Endometrial microvascular endothelial cells (primary cell): ENCODE measurements around the gene SELE. TPM values are rescaled to one million over a fixed set of nuclear protein-coding genes. Genes with fewer than 3 reads are reported as not detected.
"Not testable (repeated sequence)": the region's sequence is repeated elsewhere in the genome, so short reads cannot be mapped to it uniquely, and the experiment has no call there.

ENCODE experiments used
- in situ Hi-C: cut with HindIII; loops from 2 replicates; pipeline ENCODE4 v1.10.0; 2017; ENCODE audit warnings: low sequenced_read_pairs, low pct_unique_long_range_greater_than_20kb; ENCODE audit errors: inconsistent ontology term
- total RNA-seq: library from RNA; depleted of rRNA; stranded (reverse); fragments of >200 nt; gene quantifications from one replicate; pipeline ENCODE4 v1.2.3, GENCODE V29; 2015; ENCODE audit errors: inconsistent ontology term

SELE gene
- total RNA-seq, 1 donor from 2014 or later, result 5.9 TPM

DNA sequence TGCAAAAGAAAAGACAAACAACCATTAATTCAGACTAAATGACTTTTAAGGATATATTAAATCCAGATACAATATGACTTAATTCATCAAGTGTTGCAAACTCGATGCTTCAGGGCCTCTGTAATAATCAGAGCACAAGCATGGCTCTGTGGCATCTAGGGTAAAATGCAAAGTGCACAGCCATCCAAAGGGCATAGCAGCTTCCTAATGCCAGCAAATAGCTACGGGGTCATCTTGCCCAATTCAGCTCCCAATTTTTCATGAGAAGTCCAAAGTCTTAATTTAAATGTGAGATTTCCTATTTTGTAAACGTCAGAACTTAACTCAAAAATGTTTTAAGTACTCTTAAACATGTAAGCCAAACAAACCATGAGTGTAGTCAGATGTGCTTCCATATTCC, 7.9 kb downstream of the SELE start:
- in situ Hi-C loops, result no loop called here

DNA sequence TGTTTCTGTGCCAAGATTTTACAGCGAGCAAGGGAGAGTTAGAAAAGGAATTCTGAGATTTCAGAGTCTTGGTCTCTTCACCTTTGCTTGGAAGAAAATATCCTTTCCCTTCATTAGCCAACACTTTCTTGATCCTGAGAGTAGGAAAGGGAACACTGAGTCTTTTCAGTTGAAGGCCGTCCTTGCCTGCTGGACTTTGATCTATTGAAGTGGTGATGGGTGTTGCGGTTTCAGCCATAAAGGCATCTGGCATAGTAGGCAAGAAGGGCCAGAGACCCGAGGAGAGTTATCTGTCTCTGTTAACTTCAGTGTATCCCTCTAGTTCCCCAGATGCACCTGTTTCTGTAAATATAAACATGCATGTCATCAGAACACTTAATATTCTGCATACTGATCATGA, 9.7 kb downstream of the SELE start:
- in situ Hi-C loops, result no loop called here

DNA sequence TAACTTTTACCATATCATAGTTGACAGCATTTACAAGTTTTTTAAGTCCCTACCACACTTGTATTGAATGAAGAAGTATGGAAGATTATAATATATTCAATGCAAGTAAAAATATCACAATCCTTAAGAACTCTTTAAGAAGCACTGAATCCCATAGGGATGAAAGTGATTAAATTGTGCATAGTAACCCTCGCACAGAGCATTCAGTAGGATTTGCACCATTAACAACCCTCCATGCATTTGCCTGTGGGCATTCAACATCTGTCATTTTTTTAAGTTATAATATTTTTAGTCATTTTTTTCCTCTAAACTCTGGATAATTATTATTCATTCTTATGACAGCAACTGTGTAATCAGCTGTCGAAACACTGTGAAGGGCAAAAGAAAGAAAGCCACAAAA, 10.1 kb downstream of the SELE start:
- in situ Hi-C loops, result no loop called here

DNA sequence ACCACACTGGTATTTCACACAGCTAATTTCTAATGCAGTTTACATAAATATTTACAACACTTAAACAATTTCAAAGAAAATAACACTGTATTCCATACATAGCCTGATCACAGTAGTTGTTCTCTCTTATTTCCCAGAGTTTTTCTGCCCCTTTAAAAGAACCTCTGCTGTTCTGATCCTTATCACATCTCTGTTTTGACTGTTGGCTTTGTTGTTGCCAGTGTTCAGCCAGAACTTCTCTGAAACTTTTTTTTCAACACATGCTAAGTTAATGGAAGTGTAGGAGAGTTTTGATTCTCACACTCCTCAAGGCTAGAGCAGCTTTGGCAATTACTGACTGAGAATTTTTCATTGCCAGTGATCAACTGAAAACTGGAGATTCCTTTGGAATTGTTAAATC, 11.1 kb downstream of the SELE start:
- in situ Hi-C loops, result no loop called here

DNA sequence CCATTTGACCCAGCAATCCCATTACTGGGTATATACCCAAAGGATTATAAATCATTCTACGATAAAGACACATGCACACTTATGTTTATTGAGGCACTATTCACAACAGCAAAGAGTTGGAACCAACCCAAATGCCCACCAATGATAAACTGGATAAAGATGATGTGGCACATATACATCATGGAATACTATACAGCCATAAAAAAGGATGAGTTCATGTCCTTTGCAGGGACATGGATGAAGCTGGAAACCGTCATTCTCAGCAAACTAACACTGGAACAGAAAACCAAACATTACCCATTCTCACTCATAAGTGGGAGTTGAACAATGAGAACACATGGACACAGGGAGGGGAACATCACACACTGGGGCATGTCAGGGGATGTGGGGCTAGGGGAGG, 18.8 kb downstream of the SELE start:
- in situ Hi-C loops, result not testable (repeated sequence)

DNA sequence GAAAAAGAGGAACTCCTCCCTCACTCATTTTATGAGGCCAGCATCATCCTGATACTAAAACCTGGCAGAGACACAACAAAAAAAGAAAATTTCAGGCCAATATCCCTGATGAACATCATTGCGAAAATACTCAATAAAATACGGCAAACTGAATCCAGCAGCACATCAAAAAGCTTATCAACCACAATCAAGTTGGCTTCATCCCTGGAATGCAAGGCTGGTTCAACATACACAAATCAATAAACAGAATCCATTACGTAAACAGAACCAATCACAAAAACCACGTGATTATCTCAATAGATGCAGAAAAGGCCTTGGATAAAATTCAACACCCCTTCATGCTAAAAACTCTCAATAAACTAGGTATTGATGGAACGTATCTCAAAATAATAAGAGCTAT, 20.8 kb downstream of the SELE start:
- in situ Hi-C loops, result not testable (repeated sequence)

DNA sequence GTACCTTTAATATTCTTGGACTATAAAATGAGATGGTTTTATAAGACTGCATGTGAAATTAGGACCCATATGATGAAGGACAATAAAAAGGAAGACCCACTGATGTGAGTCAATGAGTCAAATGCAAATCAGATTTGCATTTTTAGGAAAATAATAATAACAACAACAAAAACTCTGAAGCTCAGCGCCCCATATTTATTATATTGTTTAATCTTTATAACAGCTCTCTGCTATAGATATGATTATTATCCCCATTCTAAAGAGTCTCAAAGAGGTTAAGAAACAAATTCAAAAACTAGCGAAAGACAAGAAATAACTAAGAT, 21.6 kb downstream of the SELE start:
- in situ Hi-C loops, result no loop called here

DNA sequence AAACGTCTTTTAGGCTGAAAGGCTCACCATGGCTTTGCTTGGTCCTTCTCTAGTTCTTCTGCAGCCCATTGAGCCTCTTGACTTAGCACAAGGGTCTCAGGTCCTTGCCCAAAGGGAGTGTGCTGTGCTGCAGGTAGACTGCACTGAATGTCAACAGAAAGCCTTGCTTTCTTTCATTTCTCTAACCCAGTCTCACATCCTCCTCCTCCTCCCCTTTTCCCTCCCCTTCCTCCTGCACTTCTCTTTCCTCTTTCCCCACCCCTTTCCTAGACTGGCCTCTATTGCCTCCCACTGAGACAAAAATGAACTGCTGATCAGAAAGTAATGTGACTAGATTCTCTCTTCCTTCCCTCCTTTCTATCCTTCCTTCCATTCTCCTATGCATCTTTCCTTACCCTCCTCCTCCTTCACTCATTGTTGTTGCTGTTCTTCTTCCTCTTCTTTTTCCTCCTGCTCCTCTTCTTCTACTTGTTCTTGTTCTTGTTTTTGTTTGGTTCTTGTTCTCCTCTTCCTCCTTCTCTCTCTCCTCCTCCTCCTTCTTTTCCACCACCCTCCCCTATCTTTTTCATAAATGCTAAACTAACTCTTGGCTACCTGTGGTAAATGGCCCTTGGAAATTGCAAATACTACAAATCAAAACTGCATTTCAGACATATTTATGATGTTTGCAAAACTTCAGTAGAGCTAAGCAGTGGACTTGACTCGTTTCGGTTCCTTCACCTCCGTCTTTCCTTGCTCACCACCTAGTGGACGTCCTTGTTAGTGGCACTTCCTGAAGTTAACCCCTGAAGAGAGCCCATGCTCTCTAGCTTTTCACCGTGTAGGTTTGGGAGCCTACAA, 22.2 kb downstream of the SELE start, which contains the start of gene SELL:
Gene SELL, minus strand, starts transcription at position 152 of the 840 bp plus-strand sequence. Its CDS starts 122 bp downstream, at position 30.
- in situ Hi-C loops, result no loop called here

DNA sequence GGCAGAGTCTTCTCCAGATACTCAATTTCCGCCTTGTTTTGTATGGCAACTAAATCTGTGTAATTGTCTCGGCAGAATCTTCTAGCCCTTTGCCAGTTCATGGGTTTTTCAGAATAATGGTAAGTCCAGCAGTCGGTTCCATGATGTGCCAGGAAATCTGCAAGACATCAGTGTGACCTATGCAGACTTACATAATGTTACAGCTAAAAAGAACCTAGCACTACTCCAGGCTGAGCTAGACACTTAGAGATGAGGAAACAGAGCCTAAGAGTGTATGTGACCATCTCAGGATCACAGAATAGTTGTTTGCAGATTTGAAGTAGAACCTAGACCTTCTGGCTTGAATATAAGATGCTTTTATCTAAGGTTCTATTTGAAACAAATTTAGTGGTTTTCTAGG, 25.2 kb downstream of the SELE start:
- in situ Hi-C loops, result no loop called here

DNA sequence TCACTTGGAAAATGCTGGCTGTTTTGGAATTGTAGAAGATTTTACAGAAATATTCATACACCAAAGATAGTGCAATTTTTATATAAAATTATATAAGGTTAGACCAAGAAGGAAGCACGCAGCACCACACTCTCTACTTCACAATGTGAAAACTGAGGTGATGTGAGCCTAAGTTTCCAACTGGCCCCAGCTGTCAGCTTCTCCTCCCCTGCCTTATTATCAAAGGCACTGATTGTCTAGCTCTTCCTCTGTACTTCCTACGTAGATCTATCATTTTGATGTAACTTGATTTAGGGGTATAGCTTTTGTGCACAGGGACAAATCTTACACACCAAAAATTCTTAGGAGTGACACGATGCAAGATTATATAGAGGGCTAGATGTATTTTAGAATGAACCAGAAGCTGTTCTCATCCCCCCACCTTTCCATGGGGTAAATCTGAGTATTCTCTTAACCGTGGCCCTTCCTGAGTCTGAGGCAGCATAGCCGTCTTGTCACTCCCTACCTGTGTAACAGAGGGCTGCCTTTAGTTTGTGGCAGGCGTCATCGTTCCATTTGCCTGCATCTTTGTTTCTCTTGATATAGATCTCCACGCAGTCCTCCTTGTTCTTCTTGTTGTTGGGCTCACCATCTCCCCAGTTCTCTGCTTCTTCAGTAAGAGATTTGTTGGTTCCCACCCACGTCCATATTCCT, 25.8 kb downstream of the SELE start:
- in situ Hi-C loops, result no loop called here

DNA sequence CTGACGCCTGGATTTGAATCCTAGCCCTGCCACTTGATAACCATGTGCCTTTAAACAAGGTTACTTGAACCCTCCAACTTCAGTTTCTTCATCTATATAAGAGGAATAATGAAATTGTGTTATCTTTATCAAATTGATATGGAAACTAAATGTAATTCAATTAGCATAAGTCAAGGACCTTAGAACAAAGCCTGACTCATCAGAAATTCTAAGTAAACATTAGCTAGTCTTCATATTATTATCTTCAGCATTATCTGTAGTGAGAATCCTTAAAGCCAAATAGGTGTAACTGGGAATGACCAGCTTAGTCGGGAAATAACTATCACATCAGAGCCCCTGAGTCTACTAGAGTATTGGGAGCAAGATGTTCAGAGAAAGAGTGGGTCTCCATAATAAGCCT, 29.1 kb downstream of the SELE start:
- in situ Hi-C loops, result no loop called here

DNA sequence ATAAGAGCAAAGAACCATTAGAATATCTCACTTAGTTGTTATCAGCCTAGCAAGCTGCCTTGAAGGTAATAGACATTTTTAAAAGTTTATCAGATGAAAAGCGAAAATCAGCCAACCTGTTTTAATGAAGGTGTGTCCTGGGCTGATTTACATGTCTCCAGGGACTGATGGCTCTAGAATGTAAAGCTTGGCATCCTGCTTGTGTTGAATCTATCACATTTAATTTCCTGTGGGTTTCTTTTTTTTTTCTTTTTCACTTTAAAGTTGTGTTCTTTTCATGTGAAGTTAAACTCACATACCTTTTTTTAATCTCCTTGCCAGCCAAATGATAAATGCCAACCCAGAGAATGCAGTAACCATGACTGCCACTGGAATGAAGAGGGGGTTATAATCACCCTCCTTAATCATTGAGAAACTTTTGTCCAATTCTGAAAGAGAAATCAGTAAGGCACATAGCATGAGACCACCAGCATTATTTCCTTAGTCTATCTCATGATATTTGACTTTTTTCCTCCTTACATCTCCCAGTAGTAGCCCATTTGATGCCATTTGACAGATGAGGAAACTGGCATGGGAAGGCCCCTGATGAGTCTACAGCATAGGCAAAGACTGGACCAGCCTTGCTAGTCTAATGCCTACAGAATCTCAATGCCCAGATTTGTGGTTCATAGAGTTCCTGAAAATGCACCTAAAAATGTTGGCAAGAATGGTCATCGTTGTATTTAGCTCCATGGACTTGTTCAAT, 32.4 kb downstream of the SELE start:
- in situ Hi-C loops, result no loop called here

DNA sequence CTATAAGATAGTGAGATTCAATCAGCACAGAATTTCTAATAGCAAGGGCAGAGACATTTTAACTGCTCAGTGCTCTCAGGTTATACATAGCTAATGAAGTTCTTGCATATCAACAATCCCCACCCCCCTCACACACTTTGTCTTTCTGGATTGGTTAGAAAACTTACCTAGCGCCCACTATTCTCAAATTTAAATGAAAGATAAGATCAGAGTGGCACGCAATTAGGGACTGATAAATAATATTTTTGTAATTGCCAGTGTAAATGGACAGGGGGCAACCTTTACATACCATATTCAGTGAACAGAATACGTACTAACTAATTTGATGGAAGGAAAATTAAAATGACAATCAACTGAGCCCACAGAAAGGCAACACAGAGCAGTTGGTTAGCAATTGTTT, 34.2 kb downstream of the SELE start:
- in situ Hi-C loops, result no loop called here

DNA sequence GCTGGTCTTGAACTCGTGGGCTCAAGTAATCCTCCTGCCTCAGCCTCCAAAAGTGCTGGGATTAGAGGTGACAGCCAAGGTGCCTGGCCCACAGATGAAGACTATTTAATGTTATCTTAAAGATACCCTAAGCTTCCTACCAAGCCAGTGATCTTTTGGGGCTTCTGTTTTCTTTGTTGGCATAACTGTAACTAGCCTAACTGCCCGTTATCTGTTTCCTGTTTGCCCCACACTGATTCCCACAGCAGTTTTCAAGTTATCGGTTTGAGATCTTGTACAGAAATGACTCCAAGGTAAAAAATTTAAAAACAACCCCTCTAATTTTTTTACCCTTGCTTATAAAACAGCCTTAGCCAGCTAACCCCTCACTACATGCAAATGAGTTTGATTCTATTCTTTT, 34.9 kb downstream of the SELE start:
- in situ Hi-C loops, result no loop called here

DNA sequence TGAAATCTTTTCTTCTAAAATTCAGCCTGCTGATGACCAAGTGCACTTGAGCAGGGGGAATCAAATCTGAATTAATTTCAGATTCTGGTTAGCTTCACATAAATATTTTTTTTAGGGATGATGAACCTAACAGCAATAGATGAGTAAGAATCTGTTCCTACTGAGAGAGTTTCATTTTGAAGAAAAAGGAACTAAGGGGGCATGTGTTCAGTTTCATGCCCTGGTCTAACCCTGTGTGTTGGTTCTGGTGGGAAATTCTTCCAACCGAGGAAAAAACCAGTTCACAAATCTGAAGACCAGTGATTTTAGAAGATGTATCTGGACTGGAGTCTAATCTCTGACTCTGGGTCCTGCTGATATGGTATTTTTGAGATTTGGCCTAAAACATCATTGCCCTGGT, 36.1 kb downstream of the SELE start:
- in situ Hi-C loops, result no loop called here

DNA sequence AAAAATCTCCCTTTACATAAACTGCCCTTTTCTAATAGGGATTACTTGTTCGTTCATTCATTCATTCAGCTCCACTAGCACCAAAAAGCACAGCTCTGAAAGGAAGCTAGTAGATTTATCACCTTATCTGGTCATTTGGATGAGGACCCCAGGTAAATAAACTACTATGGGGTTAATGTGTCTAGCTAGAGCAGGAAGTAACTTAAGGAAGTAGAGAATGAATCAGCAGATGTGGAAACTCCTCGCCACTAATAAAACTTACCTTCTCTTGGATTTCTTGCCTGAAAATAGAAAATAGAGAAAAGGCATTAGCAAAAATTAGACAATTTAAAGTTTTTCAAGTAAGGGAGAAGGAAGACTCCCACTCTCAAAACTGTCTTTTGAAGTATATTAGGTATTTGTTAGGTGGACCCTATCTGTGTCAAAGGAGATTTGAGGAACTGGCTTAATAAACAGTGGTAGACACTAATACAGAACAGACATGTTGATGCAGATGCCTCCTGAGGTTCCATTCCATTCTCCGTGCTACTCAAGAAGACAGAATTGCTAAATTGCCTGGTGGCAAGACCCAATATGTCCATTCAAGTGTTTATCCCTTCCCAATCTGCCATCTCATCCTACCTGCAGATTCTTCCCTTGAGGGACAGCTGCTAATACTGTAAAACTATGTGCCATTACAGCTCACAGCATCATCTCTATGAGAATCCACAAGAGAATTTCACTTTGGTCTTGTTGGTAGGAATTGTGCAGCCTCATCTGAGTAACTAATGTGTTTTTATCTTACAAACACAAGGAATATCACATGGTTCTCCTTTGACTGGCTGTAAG, 37.4 kb downstream of the SELE start:
- in situ Hi-C loops, result no loop called here

DNA sequence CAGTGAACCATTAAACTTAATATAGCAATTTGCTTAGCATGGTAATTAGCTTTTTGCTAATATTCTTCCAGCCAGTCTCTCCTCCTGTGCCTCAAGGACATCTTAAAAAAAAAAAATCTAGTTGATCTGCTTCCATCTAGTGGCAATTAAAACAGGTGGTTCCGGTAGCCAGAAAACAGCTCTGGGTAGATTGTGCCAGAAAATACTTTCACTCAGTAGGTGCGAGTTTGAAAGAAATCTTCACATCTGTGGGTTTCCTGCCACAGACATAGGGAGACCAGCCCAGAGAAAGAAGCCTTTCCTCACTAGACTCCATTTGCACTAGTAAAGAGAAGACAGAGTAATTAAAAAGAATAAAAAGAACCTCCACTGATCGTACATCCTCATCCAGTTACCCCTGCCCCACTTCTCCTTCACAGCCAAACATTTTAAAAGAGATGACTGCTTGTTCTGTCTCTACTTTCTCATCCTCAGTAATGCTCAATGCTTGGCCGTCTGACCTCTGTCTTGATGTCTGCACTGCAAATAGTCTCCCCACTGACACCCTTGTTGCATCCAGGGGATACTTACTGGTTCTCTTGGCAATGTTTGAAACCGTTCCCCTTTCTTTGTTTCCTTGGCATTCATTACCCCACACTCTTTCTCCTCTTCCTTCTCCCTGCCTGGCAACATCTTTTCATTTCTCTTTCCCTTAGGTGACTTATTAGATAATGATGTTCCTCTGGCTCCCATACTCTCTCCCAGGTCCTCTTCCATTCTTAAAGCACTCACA, 39.4 kb downstream of the SELE start:
- in situ Hi-C loops, result no loop called here

DNA sequence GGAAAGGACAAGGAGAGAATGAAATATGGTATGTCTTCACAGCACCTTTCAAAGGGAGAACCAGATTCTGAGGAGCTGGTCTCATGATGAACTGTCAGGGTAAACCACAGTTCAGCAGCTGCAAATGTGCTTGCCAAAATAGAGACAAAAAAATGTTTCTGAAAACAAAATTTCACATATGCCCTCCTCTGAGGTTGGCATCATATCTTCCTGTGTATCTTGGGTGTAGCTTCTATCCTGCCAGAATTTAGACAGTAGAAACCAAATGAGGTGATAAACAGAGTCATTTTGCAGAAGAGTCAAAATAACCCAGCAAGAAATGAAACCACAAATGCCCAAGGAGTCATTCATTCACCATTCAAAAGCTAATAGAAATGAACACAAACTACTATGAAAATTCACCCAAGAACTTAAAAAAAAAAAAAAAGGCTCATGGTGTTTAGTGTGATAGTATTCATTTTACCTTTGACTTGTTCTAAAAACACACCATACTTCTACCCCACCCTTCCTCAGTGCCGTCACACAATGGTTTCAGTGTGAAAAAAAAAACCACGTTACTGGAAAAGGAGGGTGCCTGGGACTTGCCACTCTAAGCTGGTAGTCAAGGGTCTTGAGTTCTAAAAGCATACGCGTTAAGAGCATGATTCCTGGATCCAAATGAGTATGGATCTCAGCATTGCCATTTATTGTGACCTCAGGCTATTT, 41.0 kb downstream of the SELE start:
- in situ Hi-C loops, result no loop called here
